K562 (cell line): ENCODE measurements around the gene ARMH4. TPM values are rescaled to one million over a fixed set of nuclear protein-coding genes. Genes with fewer than 3 reads are reported as not detected.

ENCODE experiments used
- GATA2 ChIP-seq: sonication (generic); formaldehyde crosslinking; IDR thresholded peaks from 2 replicates; pipeline ENCODE4 v1.4.0; 2020; ENCODE audit warnings: mild to moderate bottlenecking, missing genetic modification reagents
- JUNB ChIP-seq: fragments of 450-650 bp; formaldehyde crosslinking; conservative IDR thresholded peaks from 2 replicates; pipeline ENCODE4 v1.4.0; 2020; ENCODE audit warnings: mild to moderate bottlenecking
- KLF13 ChIP-seq: fragments of 450-650 bp; IDR thresholded peaks from 2 replicates; pipeline ENCODE4 v1.6.1; 2016; ENCODE audit warnings: missing genetic modification characterization, low read depth, mild to moderate bottlenecking, missing compliant biosample characterization, moderate library complexity, borderline replicate concordance
- MCM5 ChIP-seq: fragments of 450-650 bp; IDR thresholded peaks from 2 replicates; pipeline ENCODE4 v1.6.1; 2016; ENCODE audit warnings: low read depth
- NFXL1 ChIP-seq: fragments of 450-650 bp; formaldehyde crosslinking; IDR thresholded peaks from 2 replicates; pipeline ENCODE4 v1.4.0; 2021; ENCODE audit warnings: mild to moderate bottlenecking
- NRF1 ChIP-seq, 2 experiments: fragments of 450-650 bp; IDR thresholded peaks in 1 of 2; conservative IDR thresholded peaks in 1 of 2; 2 replicates each; pipeline ENCODE4 v1.6.1; 2014; ENCODE audit warnings: mild to moderate bottlenecking in 2 of 2
- PHF8 ChIP-seq: fragments of 200-600 bp; sonication (generic); IDR thresholded peaks from 2 replicates; pipeline ENCODE4 v1.6.1; 2012; ENCODE audit warnings: mixed run types, mild to moderate bottlenecking, inconsistent platforms, low read length, moderate library complexity, borderline replicate concordance
- POU5F1 ChIP-seq: fragments of 150-350 bp; IDR thresholded peaks from 2 replicates; pipeline ENCODE4 v1.6.1; 2014; ENCODE audit warnings: borderline replicate concordance, low read length, low read depth, mild to moderate bottlenecking; ENCODE audit not compliant: partially characterized antibody
- RUNX1 ChIP-seq: sonication (generic); IDR thresholded peaks from 2 replicates; pipeline ENCODE4 v1.6.1; 2016; ENCODE audit warnings: antibody characterized with exemption, low read depth
- SIN3A ChIP-seq, 2 experiments: fragments of 150-350 bp in 1 of 2; IDR thresholded peaks; 2 replicates each; pipeline ENCODE4 v1.6.1; 2011 to 2016; ENCODE audit warnings: borderline replicate concordance in 2 of 2, low read depth in 2 of 2, low read length in 2 of 2, mild to moderate bottlenecking in 2 of 2, moderate library complexity in 2 of 2; ENCODE audit not compliant: control insufficient read depth in 1 of 2
- SIX5 ChIP-seq, 2 experiments: IDR thresholded peaks; 2 replicates each; pipeline ENCODE4 v1.6.1; 2011; ENCODE audit warnings: low read length in 2 of 2, borderline replicate concordance in 1 of 2, low read depth in 1 of 2, mild to moderate bottlenecking in 1 of 2, moderate library complexity in 1 of 2; ENCODE audit not compliant: insufficient read depth in 1 of 2
- TCFL5 ChIP-seq: fragments of 250-450 bp; sonication (Bioruptor Pico); conservative IDR thresholded peaks from 2 replicates; pipeline ENCODE4 v1.6.1; 2021; ENCODE audit warnings: mild to moderate bottlenecking, moderate library complexity, matching md5 sums
- ZNF316 ChIP-seq: fragments of 450-650 bp; IDR thresholded peaks from 2 replicates; pipeline ENCODE4 v1.6.1; 2016
- ZNF75A ChIP-seq: fragments of 450-650 bp; formaldehyde crosslinking; IDR thresholded peaks from 2 replicates; pipeline ENCODE4 v1.4.0; 2020; ENCODE audit warnings: mild to moderate bottlenecking
- polyA plus RNA-seq, 8 experiments: library from polyadenylated mRNA; depleted of rRNA in 4 of 8; stranded (reverse) in 5 of 8; unstranded in 3 of 8; fragments of >200 nt; fragmentation: Nextera tagmentation in 2 of 8; fragmentation: Illumina TruSeq in 1 of 8; extraction: Ambion mirVana in 2 of 8; extraction: Trizol in 1 of 8; gene quantifications; 2 replicates each; pipeline versions ENCODE4 v1.2.1 to v1.2.3, GENCODE V29; 2011 to 2014; ENCODE audit warnings: inconsistent platforms in 1 of 8, missing spikeins in 1 of 8
- total RNA-seq, 7 experiments: library from RNA; depleted of rRNA in 6 of 7; stranded (reverse); fragments of >200 nt in 6 of 7; fragmentation: Illumina TruSeq in 2 of 7; extraction: Trizol in 2 of 7; gene quantifications; 2 replicates each; pipeline versions ENCODE4 v1.2.1 to v1.2.3, GENCODE V29; 2011 to 2021; ENCODE audit warnings: low replicate concordance in 1 of 7
- TF ChIP-seq, protein P1 (sequence below): sonication (generic); formaldehyde crosslinking; IDR thresholded peaks from 2 replicates; pipeline ENCODE4 v1.8.0; 2023; ENCODE audit warnings: missing genetic modification reagents, mild to moderate bottlenecking, borderline replicate concordance
- TF ChIP-seq, protein P2 (sequence below): fragments of 450-650 bp; IDR thresholded peaks from one replicate; pipeline ENCODE4 v1.6.1; 2018; ENCODE audit warnings: mild to moderate bottlenecking, moderate library complexity; ENCODE audit not compliant: partially characterized antibody
- TF ChIP-seq, protein P3 (sequence below): fragments of 250-450 bp; sonication (Bioruptor Pico); IDR thresholded peaks from 2 replicates; pipeline ENCODE4 v1.8.0; 2021; ENCODE audit warnings: borderline replicate concordance, mild to moderate bottlenecking, moderate library complexity; ENCODE audit not compliant: poor library complexity, severe bottlenecking
- TF ChIP-seq, protein P4 (sequence below): fragments of 250-450 bp; sonication (Bioruptor Pico); IDR thresholded peaks from 2 replicates; pipeline ENCODE4 v1.4.0; 2020; ENCODE audit warnings: borderline replicate concordance

The ARMH4 gene
- total and polyA plus RNA-seq, 9 of the 15 experiments (the other 6 are each of a cell fraction or from before 2014, with no cell fraction given): 0.06 to 0.98 (median 0.07) TPM; not detected in 2

- TF ChIP-seq ZNF75A (CRISPR knock-in tag): no peak
- TF ChIP-seq PHF8: no peak
- no peak for TF ChIP-seq POU5F1
- TF ChIP-seq SIN3A (IDR thresholded peaks at IDR 0.05; ENCODE audit: borderline replicate concordance in 2 of 2, control insufficient read depth in 1 of 2, low read depth in 2 of 2, low read length in 2 of 2): no peak
- TF ChIP-seq NRF1 (conservative IDR thresholded peaks at IDR 0.05 in 1 of 2, IDR thresholded peaks at IDR 0.05 in 1 of 2): no peak
- no peak for TF ChIP-seq JUNB (CRISPR knock-in tag)
- TF ChIP-seq, protein P1, sequence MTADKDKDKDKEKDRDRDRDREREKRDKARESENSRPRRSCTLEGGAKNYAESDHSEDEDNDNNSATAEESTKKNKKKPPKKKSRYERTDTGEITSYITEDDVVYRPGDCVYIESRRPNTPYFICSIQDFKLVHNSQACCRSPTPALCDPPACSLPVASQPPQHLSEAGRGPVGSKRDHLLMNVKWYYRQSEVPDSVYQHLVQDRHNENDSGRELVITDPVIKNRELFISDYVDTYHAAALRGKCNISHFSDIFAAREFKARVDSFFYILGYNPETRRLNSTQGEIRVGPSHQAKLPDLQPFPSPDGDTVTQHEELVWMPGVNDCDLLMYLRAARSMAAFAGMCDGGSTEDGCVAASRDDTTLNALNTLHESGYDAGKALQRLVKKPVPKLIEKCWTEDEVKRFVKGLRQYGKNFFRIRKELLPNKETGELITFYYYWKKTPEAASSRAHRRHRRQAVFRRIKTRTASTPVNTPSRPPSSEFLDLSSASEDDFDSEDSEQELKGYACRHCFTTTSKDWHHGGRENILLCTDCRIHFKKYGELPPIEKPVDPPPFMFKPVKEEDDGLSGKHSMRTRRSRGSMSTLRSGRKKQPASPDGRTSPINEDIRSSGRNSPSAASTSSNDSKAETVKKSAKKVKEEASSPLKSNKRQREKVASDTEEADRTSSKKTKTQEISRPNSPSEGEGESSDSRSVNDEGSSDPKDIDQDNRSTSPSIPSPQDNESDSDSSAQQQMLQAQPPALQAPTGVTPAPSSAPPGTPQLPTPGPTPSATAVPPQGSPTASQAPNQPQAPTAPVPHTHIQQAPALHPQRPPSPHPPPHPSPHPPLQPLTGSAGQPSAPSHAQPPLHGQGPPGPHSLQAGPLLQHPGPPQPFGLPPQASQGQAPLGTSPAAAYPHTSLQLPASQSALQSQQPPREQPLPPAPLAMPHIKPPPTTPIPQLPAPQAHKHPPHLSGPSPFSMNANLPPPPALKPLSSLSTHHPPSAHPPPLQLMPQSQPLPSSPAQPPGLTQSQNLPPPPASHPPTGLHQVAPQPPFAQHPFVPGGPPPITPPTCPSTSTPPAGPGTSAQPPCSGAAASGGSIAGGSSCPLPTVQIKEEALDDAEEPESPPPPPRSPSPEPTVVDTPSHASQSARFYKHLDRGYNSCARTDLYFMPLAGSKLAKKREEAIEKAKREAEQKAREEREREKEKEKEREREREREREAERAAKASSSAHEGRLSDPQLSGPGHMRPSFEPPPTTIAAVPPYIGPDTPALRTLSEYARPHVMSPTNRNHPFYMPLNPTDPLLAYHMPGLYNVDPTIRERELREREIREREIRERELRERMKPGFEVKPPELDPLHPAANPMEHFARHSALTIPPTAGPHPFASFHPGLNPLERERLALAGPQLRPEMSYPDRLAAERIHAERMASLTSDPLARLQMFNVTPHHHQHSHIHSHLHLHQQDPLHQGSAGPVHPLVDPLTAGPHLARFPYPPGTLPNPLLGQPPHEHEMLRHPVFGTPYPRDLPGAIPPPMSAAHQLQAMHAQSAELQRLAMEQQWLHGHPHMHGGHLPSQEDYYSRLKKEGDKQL: no peak
- TF ChIP-seq, protein P2, sequence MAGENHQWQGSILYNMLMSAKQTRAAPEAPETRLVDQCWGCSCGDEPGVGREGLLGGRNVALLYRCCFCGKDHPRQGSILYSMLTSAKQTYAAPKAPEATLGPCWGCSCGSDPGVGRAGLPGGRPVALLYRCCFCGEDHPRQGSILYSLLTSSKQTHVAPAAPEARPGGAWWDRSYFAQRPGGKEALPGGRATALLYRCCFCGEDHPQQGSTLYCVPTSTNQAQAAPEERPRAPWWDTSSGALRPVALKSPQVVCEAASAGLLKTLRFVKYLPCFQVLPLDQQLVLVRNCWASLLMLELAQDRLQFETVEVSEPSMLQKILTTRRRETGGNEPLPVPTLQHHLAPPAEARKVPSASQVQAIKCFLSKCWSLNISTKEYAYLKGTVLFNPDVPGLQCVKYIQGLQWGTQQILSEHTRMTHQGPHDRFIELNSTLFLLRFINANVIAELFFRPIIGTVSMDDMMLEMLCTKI: no peak
- TF ChIP-seq GATA2 (CRISPR knock-in tag): peak; percentile 24; the same call in 1 of the 2 replicates
- no peak for TF ChIP-seq KLF13 (tag)
- TF ChIP-seq ZNF316: no peak
- TF ChIP-seq MCM5: no peak
- no peak for TF ChIP-seq NFXL1 (CRISPR knock-in tag)
- TF ChIP-seq RUNX1: no peak
- no peak for TF ChIP-seq TCFL5 (CRISPR knock-in tag)
- TF ChIP-seq, protein P3, sequence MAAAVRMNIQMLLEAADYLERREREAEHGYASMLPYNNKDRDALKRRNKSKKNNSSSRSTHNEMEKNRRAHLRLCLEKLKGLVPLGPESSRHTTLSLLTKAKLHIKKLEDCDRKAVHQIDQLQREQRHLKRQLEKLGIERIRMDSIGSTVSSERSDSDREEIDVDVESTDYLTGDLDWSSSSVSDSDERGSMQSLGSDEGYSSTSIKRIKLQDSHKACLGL (CRISPR knock-in tag): no peak
- no peak for TF ChIP-seq SIX5 (IDR thresholded peaks at IDR 0.05; ENCODE audit: borderline replicate concordance in 1 of 2, insufficient read depth in 1 of 2, low read depth in 1 of 2, low read length in 2 of 2)
- TF ChIP-seq, protein P4, sequence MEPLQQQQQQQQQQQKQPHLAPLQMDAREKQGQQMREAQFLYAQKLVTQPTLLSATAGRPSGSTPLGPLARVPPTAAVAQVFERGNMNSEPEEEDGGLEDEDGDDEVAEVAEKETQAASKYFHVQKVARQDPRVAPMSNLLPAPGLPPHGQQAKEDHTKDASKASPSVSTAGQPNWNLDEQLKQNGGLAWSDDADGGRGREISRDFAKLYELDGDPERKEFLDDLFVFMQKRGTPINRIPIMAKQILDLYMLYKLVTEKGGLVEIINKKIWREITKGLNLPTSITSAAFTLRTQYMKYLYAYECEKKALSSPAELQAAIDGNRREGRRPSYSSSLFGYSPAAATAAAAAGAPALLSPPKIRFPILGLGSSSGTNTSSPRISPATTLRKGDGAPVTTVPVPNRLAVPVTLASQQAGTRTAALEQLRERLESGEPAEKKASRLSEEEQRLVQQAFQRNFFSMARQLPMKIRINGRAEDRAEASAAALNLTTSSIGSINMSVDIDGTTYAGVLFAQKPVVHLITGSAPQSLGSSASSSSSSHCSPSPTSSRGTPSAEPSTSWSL: no peak
Observed at GRCh38 chr14:58191763-58192601, 40.0 kb upstream of the ARMH4 start (continued).
